Mesendoderm (in vitro differentiated cells): Measurements from ENCODE around the gene PLXNB2.

Source experiments
- DNase-seq: peaks from one replicate; pipeline ENCODE4 v3.0.0; 2013
- H2AK5ac ChIP-seq: 2 replicates; pipeline ENCODE4 v1.6.1; 2013; ENCODE audit warnings: low read length, inconsistent platforms
- H2BK120ac ChIP-seq: 2 replicates; pipeline ENCODE4 v1.6.1; 2013; ENCODE audit warnings: low read depth, mild to moderate bottlenecking, low read length, moderate library complexity, mixed read lengths
- H2BK15ac ChIP-seq: replicated peaks from 2 replicates; pipeline ENCODE4 v1.6.1; 2013; ENCODE audit warnings: low read depth, mild to moderate bottlenecking, moderate library complexity
- H2BK5ac ChIP-seq: 2 replicates; pipeline ENCODE4 v1.6.1; 2013; ENCODE audit warnings: low read length, inconsistent platforms
- H3K18ac ChIP-seq: 2 replicates; pipeline ENCODE4 v1.6.1; 2013; ENCODE audit warnings: mild to moderate bottlenecking, low read length, mixed read lengths
- H3K23ac ChIP-seq: one replicate; pipeline ENCODE4 v1.6.1; 2013; ENCODE audit warnings: low read length
- H3K27ac ChIP-seq: 2 replicates; pipeline ENCODE4 v1.5.1; 2013; ENCODE audit warnings: low read depth, mild to moderate bottlenecking, inconsistent platforms, low read length, moderate library complexity
- H3K27me3 ChIP-seq: 2 replicates; pipeline ENCODE4 v1.6.1; 2013; ENCODE audit warnings: low read length, control low read depth, mild to moderate bottlenecking, inconsistent platforms; ENCODE audit not compliant: insufficient read depth, poor library complexity
- H3K36me3 ChIP-seq: 2 replicates; pipeline ENCODE4 v1.6.1; 2013; ENCODE audit warnings: low read length, inconsistent platforms; ENCODE audit not compliant: control insufficient read depth, insufficient read depth
- H3K4ac ChIP-seq: one replicate; pipeline ENCODE4 v1.6.1; 2013; ENCODE audit warnings: low read depth, mild to moderate bottlenecking, low read length, moderate library complexity
- H3K4me1 ChIP-seq: 2 replicates; pipeline ENCODE4 v1.6.1; 2013; ENCODE audit warnings: low read depth, low read length, inconsistent platforms; ENCODE audit not compliant: control insufficient read depth
- H3K4me2 ChIP-seq: 2 replicates; pipeline ENCODE4 v1.6.1; 2013; ENCODE audit warnings: low read length
- H3K4me3 ChIP-seq: 2 replicates; pipeline ENCODE4 v1.5.1; 2013; ENCODE audit warnings: mild to moderate bottlenecking, low read length
- H3K56ac ChIP-seq: one replicate; pipeline ENCODE4 v1.6.1; 2013; ENCODE audit warnings: low read length
- H3K79me1 ChIP-seq: 2 replicates; pipeline ENCODE4 v1.6.1; 2013; ENCODE audit warnings: low read length, inconsistent platforms
- H3K79me2 ChIP-seq: 2 replicates; pipeline ENCODE4 v1.6.1; 2013; ENCODE audit warnings: mild to moderate bottlenecking, low read length; ENCODE audit not compliant: control insufficient read depth, insufficient read depth
- H3K9ac ChIP-seq: 2 replicates; pipeline ENCODE4 v1.6.1; 2013; ENCODE audit warnings: low read length, inconsistent platforms
- H4K5ac ChIP-seq: one replicate; pipeline ENCODE4 v1.6.1; 2013; ENCODE audit warnings: low read length
- H4K8ac ChIP-seq: one replicate; pipeline ENCODE4 v1.6.1; 2013; ENCODE audit warnings: low read depth, mild to moderate bottlenecking, control low read depth, low read length, moderate library complexity
- whole genome bisulfite sequencing: extraction: QIAGEN DNeasy Blood & Tissue Kit; methylation state at CpG from one replicate; pipeline ENCODE4 v1.1.7; 2013; ENCODE audit warnings: low lambda C conversion rate, missing lambda C conversion rate; ENCODE audit not compliant: insufficient coverage; ENCODE audit errors: extremely low coverage; 5-methylcytosine and 5-hydroxymethylcytosine counted together

Gene PLXNB2

GRCh38 chr22:50225200-50225969 lies 82.1 kb downstream of the PLXNB2 start:
- no peak overlapping the region for H2BK120ac ChIP-seq
- H3K18ac ChIP-seq, result no peak overlapping the region
- WGBS, result no CpG with 5 or more reads among the region's 24 CpGs
- H4K5ac ChIP-seq, result no peak overlapping the region
- H3K4me2 ChIP-seq, result no peak overlapping the region
- H3K27me3 ChIP-seq, result no peaks in the 10 kb centered on the region
- no peak overlapping the region for H4K8ac ChIP-seq
- no peak overlapping the region for H3K56ac ChIP-seq
- H3K23ac ChIP-seq, result no peak overlapping the region
- no peaks in the 10 kb centered on the region for H3K79me1 ChIP-seq
- no peak overlapping the region for H3K27ac ChIP-seq
- no peak overlapping the region for H2BK5ac ChIP-seq
- DNase-seq, result no peak
- no peaks in the 10 kb centered on the region for H3K79me2 ChIP-seq
- H3K4me1 ChIP-seq, result no peaks in the 10 kb centered on the region
- H3K4ac ChIP-seq, result no peak overlapping the region
- H3K36me3 ChIP-seq, result no peaks in the 10 kb centered on the region
- H2AK5ac ChIP-seq, result no peak overlapping the region
- H3K4me3 ChIP-seq, result no peak overlapping the region
- no peak overlapping the region for H3K9ac ChIP-seq
- no peak overlapping the region for H2BK15ac ChIP-seq
